ENCODE measurements around the gene EPB41.
"Not testable (repeated sequence)": the region's sequence is repeated elsewhere in the genome, so short reads cannot be mapped to it uniquely, and the experiment has no call there.

- not testable (repeated sequence) for TF ChIP-seq POLR2AphosphoS5 (IDR thresholded peaks at IDR 0.05; ENCODE audit: insufficient read depth, low read depth, low read length); JUN (IDR thresholded peaks at IDR 0.05; ENCODE audit: borderline replicate concordance, insufficient read depth, insufficient read length, low read depth); POLR2A (IDR thresholded peaks at IDR 0.05; ENCODE audit: low read depth, low read length); EZH2 (IDR thresholded peaks at IDR 0.05; ENCODE audit: borderline replicate concordance, low read depth, low read length, severe bottlenecking); GATA2 (IDR thresholded peaks at IDR 0.05; ENCODE audit: insufficient read depth, insufficient read length, low read depth, low read length); MAX (IDR thresholded peaks at IDR 0.05; ENCODE audit: insufficient read depth, insufficient read length)
- TF ChIP-seq, protein P1, sequence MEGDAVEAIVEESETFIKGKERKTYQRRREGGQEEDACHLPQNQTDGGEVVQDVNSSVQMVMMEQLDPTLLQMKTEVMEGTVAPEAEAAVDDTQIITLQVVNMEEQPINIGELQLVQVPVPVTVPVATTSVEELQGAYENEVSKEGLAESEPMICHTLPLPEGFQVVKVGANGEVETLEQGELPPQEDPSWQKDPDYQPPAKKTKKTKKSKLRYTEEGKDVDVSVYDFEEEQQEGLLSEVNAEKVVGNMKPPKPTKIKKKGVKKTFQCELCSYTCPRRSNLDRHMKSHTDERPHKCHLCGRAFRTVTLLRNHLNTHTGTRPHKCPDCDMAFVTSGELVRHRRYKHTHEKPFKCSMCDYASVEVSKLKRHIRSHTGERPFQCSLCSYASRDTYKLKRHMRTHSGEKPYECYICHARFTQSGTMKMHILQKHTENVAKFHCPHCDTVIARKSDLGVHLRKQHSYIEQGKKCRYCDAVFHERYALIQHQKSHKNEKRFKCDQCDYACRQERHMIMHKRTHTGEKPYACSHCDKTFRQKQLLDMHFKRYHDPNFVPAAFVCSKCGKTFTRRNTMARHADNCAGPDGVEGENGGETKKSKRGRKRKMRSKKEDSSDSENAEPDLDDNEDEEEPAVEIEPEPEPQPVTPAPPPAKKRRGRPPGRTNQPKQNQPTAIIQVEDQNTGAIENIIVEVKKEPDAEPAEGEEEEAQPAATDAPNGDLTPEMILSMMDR (IDR thresholded peaks at IDR 0.05; ENCODE audit: extremely low read depth in 1 of 2, insufficient read depth in 1 of 2, low read depth in 1 of 2, low read length in 2 of 2) = not testable (repeated sequence)
Observed at GRCh38 chr1:28962114-28962831, 47.9 kb downstream of the EPB41 start.

Measured in endothelial cell of umbilical vein (primary cell).